Measurements from ENCODE around the gene SLCO3A1.
"Not testable (repeated sequence)": the region's sequence is repeated elsewhere in the genome, so short reads cannot be mapped to it uniquely, and the experiment has no call there.

The SLCO3A1 gene

DNA sequence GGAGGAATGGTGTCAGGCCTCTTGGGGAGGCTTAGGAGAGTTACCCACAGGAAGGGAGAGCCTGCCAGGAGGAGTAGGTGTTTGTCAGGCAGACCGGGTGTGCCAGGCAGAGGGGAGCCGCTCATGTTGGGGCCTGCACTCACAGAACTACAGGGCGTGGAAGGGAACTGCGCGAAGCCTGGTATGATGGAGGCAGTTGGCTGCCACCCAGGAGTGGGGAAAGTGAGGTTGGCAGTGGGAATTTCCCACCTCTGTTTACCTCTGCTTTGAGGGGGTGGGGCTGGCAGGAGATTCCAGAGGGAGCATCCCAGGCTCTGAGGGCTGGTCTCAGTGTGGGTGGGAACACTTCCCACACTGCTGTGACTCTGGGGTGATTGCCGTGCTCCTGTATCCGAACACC, 99.9 kb downstream of the SLCO3A1 start:
- H3K4me3 Mint-ChIP-seq = no peak overlapping the region
- no peaks in the 10 kb centered on the region for H3K27me3 Mint-ChIP-seq
- DNase-seq = no peak
- H3K27ac Mint-ChIP-seq = peak overlapping the region; percentile 20
- no peaks in the 10 kb centered on the region for H3K9me3 Mint-ChIP-seq
- H3K36me3 Mint-ChIP-seq (ENCODE audit: low read depth) = no peaks in the 10 kb centered on the region
- peaks cover 49% of the 10 kb centered on the region for H3K4me1 Mint-ChIP-seq (ENCODE audit: low read depth)

DNA sequence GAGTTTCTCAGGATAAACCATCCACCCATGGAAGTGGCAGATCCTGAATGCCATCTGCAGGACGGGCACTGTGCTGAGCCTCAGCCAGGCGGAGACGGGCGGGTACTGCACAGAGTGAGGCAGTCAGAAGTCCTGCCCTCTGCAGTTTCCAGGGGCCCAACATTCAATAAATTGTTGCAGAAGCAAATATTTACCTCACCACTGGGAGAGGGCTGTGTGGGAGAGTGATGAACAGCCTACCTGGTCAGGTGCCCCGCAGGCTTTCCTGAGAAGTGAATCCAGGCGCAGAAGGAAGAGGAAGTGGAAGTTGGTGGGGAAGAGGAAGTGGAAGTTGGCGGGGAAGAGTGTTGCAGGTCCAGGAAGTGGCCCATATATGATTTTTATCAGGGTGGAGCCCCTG, 100.8 kb downstream of the SLCO3A1 start:
- H3K9me3 Mint-ChIP-seq = no peaks in the 10 kb centered on the region
- no peak for DNase-seq
- no peaks in the 10 kb centered on the region for H3K36me3 Mint-ChIP-seq (ENCODE audit: low read depth)
- no peak overlapping the region for H3K27ac Mint-ChIP-seq
- H3K4me3 Mint-ChIP-seq = no peak overlapping the region
- H3K4me1 Mint-ChIP-seq (ENCODE audit: low read depth) = peaks cover 45% of the 10 kb centered on the region
- no peaks in the 10 kb centered on the region for H3K27me3 Mint-ChIP-seq

DNA sequence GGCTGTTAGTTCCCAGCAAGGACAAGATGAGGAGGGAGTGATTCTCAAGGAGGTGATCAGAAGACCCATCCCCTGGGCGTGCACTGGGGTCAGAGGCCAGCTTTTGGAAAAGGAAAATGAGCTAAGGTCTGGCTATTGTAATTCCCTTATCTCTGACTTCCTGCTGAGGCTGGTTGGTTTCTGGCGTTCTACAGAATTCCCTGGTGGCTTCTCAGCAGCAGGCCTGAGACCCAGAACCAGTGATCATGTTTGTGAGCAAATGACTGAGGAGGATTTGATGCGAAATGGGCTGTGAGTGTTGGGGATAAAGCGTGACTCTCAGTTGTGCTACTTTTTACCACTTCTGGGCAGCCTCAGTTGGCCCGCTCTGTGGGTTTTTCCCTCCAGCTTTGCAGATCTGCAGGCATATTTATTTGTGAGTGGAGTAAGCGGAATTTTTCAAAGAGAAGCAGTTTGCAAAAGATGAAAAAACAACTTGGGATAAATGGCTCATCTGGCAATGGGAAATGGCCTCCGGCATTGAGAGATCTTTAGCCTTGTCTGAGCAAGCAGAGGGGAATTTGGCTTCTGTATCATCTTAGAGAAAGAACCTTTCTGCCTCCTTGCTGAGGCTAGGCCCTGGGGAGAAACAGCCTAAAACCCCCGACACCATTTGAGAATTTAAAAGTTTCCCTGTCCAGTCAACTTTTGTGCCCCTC, 102.7 kb downstream of the SLCO3A1 start:
- no peaks in the 10 kb centered on the region for H3K27me3 Mint-ChIP-seq
- H3K9me3 Mint-ChIP-seq = no peaks in the 10 kb centered on the region
- no peaks in the 10 kb centered on the region for H3K36me3 Mint-ChIP-seq (ENCODE audit: low read depth)
- no peak overlapping the region for H3K27ac Mint-ChIP-seq
- no peak for DNase-seq
- H3K4me3 Mint-ChIP-seq = no peak overlapping the region
- peaks cover 38% of the 10 kb centered on the region for H3K4me1 Mint-ChIP-seq (ENCODE audit: low read depth)

DNA sequence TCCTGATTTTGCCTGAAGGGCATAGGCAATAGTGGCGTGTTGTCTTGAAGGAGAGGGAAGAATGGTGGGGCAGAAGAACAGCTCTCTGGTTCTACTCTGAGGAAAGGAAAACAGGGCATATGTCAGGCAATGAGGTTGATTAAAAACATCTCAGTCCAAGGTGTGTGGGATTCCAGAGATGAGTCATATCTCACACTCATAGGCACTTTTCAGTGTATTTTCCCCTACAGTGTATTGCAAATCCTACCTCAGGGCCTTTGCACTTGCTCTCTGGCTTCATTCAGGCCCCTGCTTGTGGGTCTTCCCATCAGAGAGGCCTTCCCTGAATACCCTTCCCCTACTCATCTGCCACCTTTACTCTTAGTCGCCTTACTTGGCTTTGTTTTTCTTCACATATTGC, 107.8 kb downstream of the SLCO3A1 start:
- H3K4me3 Mint-ChIP-seq = no peak overlapping the region
- peaks cover 38% of the 10 kb centered on the region for H3K4me1 Mint-ChIP-seq (ENCODE audit: low read depth)
- H3K27ac Mint-ChIP-seq = peak overlapping the region; percentile 7
- peaks cover 2% of the 10 kb centered on the region for H3K9me3 Mint-ChIP-seq
- no peak for DNase-seq
- H3K27me3 Mint-ChIP-seq = no peaks in the 10 kb centered on the region
- no peaks in the 10 kb centered on the region for H3K36me3 Mint-ChIP-seq (ENCODE audit: low read depth)

DNA sequence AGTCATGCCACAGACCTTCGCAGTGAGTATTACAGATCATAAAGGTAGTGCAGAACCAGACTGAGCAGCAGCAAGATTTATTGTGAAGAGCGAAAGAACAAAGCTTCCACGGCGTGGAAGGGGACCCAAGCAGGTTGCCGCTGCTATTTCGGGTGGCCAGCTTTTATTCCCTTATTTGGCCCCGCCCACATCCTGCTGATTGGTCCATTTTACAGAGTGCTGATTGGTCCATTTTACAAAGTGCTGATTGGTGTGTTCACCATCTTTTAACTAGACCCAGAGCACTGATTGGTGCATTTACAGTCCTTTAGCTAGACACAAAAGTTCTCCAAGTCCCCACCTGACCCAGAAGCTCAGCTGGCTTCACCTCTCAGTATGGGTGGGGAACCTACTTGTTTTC, 110.2 kb downstream of the SLCO3A1 start:
- not testable (repeated sequence) for DNase-seq; H3K27me3 Mint-ChIP-seq; H3K9me3 Mint-ChIP-seq; H3K36me3 Mint-ChIP-seq (ENCODE audit: low read depth); H3K27ac Mint-ChIP-seq; H3K4me3 Mint-ChIP-seq
- peaks cover 40% of the 10 kb centered on the region for H3K4me1 Mint-ChIP-seq (ENCODE audit: low read depth)

DNA sequence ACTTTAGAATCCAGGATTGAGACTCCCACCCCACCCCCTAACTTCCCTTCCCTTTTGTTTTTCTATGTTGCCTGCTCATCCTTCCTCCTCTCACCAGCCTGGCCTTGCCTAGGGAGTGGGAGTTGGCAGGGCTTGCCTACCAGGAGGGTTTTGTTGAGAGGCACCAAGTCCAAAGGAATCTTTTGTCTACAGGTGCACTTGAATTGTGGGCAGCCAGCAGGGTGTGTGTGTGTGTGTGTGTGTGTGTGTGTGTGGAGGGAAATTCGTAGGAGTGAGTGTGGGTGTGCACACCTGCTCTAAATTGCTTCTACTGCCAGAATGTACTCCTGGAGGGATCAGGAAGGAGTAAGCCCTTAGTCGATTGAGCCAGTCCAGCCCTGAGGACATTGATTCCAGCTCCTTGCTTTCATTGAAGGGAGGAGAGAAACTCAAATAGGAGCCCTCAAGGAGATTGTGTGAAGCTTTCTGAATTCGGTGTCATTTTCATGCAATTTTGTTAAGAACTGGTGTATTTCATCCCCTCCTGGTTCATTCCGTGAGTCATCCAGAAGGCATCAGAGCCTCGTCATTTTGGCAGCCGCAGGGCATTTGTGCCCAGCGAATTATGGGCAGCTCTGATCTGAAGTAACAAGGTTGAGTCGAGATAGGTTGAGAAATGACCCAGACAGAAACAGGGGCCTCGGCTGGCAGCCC, 112.1 kb downstream of the SLCO3A1 start:
- Mint-ChIP-seq H3K27me3 (no peaks in the 10 kb centered on the region), H3K4me1 (ENCODE audit: low read depth) (peaks cover 47% of the 10 kb centered on the region), H3K9me3 (peaks cover 2% of the 10 kb centered on the region), H3K36me3 (ENCODE audit: low read depth) (no peaks in the 10 kb centered on the region), H3K27ac (peak overlapping the region; percentile 58), H3K4me3 (no peak overlapping the region)
- DNase-seq = no peak

DNA sequence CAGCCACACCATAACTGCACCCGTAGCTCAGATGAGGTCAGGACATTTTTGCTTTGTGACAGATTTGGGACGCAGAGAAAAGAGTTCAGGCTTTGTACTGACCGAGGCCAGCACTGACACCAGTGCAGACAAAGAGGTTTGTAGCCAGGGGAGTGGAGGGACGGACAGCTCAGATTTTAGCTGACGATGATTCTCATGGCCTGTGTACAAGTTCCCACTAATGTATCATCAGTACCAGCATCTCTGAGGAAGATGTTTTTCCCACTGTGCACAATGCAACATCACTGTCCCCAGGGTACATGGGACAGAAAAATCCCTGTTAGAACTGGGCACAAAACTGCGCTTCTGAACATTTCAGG, 112.7 kb downstream of the SLCO3A1 start:
- Mint-ChIP-seq H3K27ac (no peak overlapping the region), H3K36me3 (ENCODE audit: low read depth) (no peaks in the 10 kb centered on the region), H3K4me1 (ENCODE audit: low read depth) (peaks cover 44% of the 10 kb centered on the region), H3K27me3 (no peaks in the 10 kb centered on the region), H3K4me3 (no peak overlapping the region), H3K9me3 (peaks cover 2% of the 10 kb centered on the region)
- no peak for DNase-seq

DNA sequence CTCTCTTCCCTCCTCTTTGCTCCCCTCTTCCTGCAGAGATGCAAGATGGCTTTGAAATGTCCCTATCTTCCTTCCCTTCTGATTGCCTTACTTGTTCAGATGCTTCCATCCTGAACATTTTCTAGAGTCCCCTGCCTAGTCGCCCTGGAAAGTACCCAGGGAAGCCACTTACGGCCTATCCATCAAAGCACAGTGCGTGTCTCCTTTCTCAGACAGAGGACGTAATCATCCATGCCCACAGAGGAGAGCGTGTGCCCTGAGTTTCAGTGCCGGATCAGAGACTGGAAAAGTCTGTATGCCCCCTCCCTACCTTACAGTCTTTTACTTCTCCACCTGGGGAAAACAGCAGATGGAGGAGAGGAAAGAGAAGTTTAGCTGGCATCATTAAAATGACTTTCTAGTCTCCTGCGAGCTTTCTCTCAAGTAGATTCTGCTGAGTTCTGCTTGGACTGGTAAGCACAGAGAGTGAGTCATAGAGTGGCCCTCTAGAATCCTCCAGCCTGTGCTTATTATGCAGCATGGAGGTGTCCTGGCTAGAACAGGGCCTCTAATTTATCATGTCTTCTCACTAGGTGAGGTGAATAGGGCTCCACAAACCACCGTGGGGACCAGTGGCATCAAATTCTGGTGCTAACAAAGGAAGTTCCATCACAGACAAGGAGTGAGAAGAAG, 114.6 kb downstream of the SLCO3A1 start:
- Mint-ChIP-seq H3K27ac (no peak overlapping the region), H3K9me3 (peaks cover 2% of the 10 kb centered on the region), H3K27me3 (no peaks in the 10 kb centered on the region), H3K4me1 (ENCODE audit: low read depth) (peaks cover 30% of the 10 kb centered on the region), H3K36me3 (ENCODE audit: low read depth) (no peaks in the 10 kb centered on the region), H3K4me3 (no peak overlapping the region)
- no peak for DNase-seq

DNA sequence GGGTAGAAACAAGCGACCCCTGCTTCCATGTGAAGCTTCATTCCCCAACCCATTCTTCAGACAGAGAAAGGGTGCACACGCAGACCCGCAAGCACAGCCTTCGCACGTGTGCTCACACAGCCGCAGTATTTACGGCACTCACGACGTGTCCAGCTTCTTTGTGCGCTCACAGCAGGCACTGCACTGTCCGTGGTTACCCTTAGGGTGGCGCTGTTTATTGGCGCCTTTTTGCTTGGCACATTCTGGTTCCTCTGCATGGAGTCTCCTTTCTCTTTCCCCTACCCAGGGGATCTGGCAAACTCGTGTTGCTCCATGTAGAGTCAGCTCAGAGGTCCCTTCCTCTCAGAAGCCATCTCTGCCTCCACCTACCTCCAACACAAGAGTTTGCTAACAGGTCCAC, 115.1 kb downstream of the SLCO3A1 start:
- Mint-ChIP-seq H3K4me3 (no peak overlapping the region), H3K9me3 (peaks cover under 1% of the 10 kb centered on the region), H3K36me3 (ENCODE audit: low read depth) (no peaks in the 10 kb centered on the region), H3K27ac (no peak overlapping the region), H3K4me1 (ENCODE audit: low read depth) (peaks cover 29% of the 10 kb centered on the region), H3K27me3 (no peaks in the 10 kb centered on the region)
- DNase-seq = no peak

DNA sequence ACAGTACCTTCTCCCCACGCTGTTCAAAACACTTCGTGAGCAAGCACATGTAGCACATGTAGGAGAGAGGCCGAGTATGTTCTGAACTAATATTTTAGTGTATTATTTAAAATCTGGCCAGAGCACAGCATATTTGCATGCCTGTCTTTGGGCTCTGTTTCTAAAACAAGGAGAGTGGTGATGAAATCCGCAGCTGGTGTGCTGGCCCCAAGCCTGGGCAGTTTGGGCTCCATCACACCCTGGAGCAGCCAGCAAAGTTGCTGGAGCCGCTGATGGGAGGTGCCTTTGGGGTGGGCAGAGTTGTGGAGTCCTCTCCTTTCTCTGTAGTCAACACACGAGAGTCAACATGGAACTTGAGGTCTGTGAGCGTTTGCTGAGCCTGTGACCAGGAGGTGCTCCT, 116.6 kb downstream of the SLCO3A1 start:
- Mint-ChIP-seq H3K9me3 (no peaks in the 10 kb centered on the region), H3K4me1 (ENCODE audit: low read depth) (peaks cover 20% of the 10 kb centered on the region), H3K27me3 (no peaks in the 10 kb centered on the region), H3K4me3 (no peak overlapping the region), H3K36me3 (ENCODE audit: low read depth) (no peaks in the 10 kb centered on the region), H3K27ac (no peak overlapping the region)
- no peak for DNase-seq

DNA sequence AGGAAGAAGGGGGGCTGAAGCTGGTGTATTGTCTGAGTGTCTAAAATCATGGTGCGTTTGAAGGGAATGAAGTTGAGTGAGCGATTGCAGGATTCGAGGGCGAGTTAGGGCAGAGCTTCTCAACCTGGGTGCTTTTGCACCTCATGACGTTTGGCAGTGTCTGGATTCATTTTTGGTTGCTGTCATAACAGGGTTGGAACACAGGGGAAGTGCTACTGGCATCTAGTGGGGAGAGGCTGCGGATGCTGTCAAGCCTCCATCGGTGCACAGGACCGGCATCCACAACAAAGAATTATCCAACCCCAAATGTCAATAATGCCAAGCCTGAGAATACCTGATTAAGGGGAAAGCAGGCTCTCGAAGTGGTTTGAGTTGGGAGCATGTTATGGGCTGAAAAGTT, 120.0 kb downstream of the SLCO3A1 start:
- no peak overlapping the region for H3K4me3 Mint-ChIP-seq
- no peak for DNase-seq
- peaks cover 7% of the 10 kb centered on the region for H3K36me3 Mint-ChIP-seq (ENCODE audit: low read depth)
- peaks cover 15% of the 10 kb centered on the region for H3K4me1 Mint-ChIP-seq (ENCODE audit: low read depth)
- no peak overlapping the region for H3K27ac Mint-ChIP-seq
- no peaks in the 10 kb centered on the region for H3K27me3 Mint-ChIP-seq
- peaks cover 6% of the 10 kb centered on the region for H3K9me3 Mint-ChIP-seq

DNA sequence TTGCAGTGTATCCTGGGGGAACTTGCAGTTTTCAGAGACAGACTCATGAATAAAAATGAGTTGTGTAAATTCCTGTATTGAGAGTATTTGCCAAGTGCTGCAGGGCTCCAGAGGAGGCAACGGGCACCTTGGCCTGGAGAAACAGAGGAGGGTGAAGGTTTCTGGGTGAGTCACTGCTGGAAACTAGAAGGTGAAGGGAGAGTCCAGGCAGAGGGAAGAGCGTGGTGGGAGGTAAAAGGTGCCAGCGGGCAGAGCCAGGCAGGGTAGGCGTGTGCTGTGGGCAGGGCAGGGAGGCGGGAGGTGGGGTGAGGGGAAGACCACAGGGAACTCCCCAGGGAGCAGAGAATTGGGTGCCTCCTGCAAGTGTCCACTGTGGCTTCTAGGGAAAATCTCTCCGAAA, 120.8 kb downstream of the SLCO3A1 start:
- Mint-ChIP-seq H3K36me3 (ENCODE audit: low read depth) (peaks cover 7% of the 10 kb centered on the region), H3K27ac (no peak overlapping the region), H3K27me3 (no peaks in the 10 kb centered on the region), H3K4me1 (ENCODE audit: low read depth) (peaks cover 13% of the 10 kb centered on the region), H3K9me3 (peaks cover 6% of the 10 kb centered on the region), H3K4me3 (no peak overlapping the region)
- no peak for DNase-seq

DNA sequence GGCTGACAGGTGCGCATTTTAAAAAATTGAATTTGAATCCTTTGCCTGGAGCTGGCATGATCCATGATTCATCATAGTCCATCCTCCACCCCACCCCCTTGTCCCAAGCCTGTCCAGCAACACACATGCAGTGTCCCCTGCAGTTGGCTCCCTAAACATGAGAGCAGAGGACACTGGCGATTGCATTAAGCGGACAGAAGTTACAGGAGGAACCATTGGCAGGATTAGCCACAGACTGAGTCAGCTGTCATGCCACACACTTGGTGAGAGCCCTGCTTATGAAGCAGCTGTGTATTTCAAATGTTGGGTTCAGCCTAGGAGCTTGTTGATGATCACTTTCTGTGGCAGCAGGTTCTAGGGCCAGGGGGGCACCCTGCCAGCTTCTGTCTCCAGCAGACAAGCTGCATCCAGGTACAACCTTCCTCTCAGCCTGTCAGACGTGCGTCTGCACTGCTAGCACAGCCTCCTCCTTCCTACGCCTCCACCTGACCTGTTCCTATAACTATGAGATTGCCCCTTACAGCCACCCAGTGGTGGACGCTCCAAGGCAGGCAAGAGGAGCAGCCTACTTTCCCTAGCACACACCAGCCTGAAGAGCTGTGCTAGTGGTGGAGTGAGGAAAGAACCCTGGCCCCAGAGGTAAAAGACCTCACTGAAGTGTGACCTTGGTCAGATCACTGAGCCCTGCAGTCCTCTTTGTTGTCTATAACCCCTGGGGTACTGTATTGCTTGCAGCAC, 121.9 kb downstream of the SLCO3A1 start:
- peaks cover 8% of the 10 kb centered on the region for H3K4me1 Mint-ChIP-seq (ENCODE audit: low read depth)
- H3K36me3 Mint-ChIP-seq (ENCODE audit: low read depth) = peaks cover 7% of the 10 kb centered on the region
- DNase-seq = no peak
- H3K9me3 Mint-ChIP-seq = peaks cover 6% of the 10 kb centered on the region
- H3K4me3 Mint-ChIP-seq = no peak overlapping the region
- no peaks in the 10 kb centered on the region for H3K27me3 Mint-ChIP-seq
- no peak overlapping the region for H3K27ac Mint-ChIP-seq

DNA sequence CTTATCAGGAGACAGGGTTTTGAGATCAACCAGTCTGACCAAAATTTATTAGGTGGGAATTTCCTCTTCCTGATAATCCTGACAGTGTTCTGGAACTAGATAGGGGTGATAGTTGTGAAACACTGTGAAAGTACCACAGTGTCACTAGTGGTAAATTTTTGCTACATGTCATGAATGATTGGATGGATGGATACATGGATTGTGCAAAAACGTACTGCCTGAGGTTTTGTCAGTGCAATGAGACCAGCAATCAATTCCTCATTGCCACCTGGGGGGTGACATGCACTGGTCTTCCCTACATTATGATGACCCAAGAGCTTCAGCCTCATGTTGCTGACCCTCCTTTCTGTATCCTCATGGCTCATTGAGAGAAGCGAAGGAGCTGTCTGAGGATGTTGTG, 123.5 kb downstream of the SLCO3A1 start:
- H3K36me3 Mint-ChIP-seq (ENCODE audit: low read depth) = peaks cover 7% of the 10 kb centered on the region
- no peak overlapping the region for H3K4me3 Mint-ChIP-seq
- peaks cover 6% of the 10 kb centered on the region for H3K9me3 Mint-ChIP-seq
- peaks cover 5% of the 10 kb centered on the region for H3K4me1 Mint-ChIP-seq (ENCODE audit: low read depth)
- no peak overlapping the region for H3K27ac Mint-ChIP-seq
- H3K27me3 Mint-ChIP-seq = no peaks in the 10 kb centered on the region
- DNase-seq = no peak
